GM23338 (cell line): Measurements from ENCODE around the gene TRAF7.

Experiments used
- EZH2 ChIP-seq: fragments of 200-600 bp; sonication (generic); IDR thresholded peaks from one replicate; pipeline ENCODE4 v1.8.0; 2017; ENCODE audit warnings: antibody characterized with exemption, mild to moderate bottlenecking, low read depth; ENCODE audit not compliant: unreplicated experiment
- JUNB ChIP-seq: IDR thresholded peaks from one replicate; pipeline ENCODE4 v1.6.1; 2016; ENCODE audit warnings: antibody characterized with exemption; ENCODE audit not compliant: unreplicated experiment
- POLR2AphosphoS5 ChIP-seq: IDR thresholded peaks from 2 replicates; pipeline ENCODE4 v1.6.1; 2016; ENCODE audit warnings: antibody characterized with exemption, low read depth
- ZNF331 ChIP-seq: fragments of 250-450 bp; sonication (Bioruptor Pico); IDR thresholded peaks from 2 replicates; pipeline ENCODE4 v1.5.0; 2020; ENCODE audit warnings: low read depth, mild to moderate bottlenecking, moderate library complexity
- TF ChIP-seq, protein P1 (sequence below): IDR thresholded peaks from one replicate; pipeline ENCODE4 v1.6.1; 2018; ENCODE audit warnings: antibody characterized with exemption; ENCODE audit not compliant: unreplicated experiment
- TF ChIP-seq, protein P2 (sequence below), 2 experiments: fragments of 200-600 bp in 1 of 2; sonication (generic) in 1 of 2; conservative IDR thresholded peaks; 2 replicates each; pipeline versions ENCODE4 v1.5.1 to v1.6.1; 2016 to 2017; ENCODE audit warnings: antibody characterized with exemption in 2 of 2, low read depth in 2 of 2, mild to moderate bottlenecking in 2 of 2, moderate library complexity in 1 of 2
- TF ChIP-seq, protein P3 (sequence below): IDR thresholded peaks from 2 replicates; pipeline ENCODE4 v1.6.1; 2016; ENCODE audit warnings: antibody characterized with exemption

DNA sequence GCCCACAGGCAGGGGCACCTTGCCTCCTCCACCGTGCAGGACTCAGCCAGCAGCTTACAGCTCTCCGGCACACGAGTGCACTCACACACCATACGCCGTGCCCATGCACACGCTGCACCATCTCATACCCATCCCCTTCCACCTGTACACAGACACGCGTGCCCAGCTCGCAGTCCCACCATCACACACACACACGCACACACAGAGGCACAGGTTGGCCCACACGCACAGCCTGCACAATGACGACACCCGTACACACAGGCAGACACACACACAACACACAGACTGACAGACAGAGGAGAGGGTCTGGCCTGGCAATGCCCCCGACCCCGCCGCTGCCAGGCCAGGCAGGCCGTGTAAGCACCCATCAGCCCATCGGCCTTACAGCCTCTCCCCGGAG is 28.8 kb downstream of the TRAF7 start:
- TF ChIP-seq, protein P1, sequence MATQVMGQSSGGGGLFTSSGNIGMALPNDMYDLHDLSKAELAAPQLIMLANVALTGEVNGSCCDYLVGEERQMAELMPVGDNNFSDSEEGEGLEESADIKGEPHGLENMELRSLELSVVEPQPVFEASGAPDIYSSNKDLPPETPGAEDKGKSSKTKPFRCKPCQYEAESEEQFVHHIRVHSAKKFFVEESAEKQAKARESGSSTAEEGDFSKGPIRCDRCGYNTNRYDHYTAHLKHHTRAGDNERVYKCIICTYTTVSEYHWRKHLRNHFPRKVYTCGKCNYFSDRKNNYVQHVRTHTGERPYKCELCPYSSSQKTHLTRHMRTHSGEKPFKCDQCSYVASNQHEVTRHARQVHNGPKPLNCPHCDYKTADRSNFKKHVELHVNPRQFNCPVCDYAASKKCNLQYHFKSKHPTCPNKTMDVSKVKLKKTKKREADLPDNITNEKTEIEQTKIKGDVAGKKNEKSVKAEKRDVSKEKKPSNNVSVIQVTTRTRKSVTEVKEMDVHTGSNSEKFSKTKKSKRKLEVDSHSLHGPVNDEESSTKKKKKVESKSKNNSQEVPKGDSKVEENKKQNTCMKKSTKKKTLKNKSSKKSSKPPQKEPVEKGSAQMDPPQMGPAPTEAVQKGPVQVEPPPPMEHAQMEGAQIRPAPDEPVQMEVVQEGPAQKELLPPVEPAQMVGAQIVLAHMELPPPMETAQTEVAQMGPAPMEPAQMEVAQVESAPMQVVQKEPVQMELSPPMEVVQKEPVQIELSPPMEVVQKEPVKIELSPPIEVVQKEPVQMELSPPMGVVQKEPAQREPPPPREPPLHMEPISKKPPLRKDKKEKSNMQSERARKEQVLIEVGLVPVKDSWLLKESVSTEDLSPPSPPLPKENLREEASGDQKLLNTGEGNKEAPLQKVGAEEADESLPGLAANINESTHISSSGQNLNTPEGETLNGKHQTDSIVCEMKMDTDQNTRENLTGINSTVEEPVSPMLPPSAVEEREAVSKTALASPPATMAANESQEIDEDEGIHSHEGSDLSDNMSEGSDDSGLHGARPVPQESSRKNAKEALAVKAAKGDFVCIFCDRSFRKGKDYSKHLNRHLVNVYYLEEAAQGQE: no peak
- TF ChIP-seq, protein P2, sequence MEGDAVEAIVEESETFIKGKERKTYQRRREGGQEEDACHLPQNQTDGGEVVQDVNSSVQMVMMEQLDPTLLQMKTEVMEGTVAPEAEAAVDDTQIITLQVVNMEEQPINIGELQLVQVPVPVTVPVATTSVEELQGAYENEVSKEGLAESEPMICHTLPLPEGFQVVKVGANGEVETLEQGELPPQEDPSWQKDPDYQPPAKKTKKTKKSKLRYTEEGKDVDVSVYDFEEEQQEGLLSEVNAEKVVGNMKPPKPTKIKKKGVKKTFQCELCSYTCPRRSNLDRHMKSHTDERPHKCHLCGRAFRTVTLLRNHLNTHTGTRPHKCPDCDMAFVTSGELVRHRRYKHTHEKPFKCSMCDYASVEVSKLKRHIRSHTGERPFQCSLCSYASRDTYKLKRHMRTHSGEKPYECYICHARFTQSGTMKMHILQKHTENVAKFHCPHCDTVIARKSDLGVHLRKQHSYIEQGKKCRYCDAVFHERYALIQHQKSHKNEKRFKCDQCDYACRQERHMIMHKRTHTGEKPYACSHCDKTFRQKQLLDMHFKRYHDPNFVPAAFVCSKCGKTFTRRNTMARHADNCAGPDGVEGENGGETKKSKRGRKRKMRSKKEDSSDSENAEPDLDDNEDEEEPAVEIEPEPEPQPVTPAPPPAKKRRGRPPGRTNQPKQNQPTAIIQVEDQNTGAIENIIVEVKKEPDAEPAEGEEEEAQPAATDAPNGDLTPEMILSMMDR (conservative IDR thresholded peaks at IDR 0.05; ENCODE audit: low read depth in 2 of 2): no peak
- TF ChIP-seq, protein P3, sequence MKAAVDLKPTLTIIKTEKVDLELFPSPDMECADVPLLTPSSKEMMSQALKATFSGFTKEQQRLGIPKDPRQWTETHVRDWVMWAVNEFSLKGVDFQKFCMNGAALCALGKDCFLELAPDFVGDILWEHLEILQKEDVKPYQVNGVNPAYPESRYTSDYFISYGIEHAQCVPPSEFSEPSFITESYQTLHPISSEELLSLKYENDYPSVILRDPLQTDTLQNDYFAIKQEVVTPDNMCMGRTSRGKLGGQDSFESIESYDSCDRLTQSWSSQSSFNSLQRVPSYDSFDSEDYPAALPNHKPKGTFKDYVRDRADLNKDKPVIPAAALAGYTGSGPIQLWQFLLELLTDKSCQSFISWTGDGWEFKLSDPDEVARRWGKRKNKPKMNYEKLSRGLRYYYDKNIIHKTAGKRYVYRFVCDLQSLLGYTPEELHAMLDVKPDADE: no peak
- TF ChIP-seq JUNB: no peak
- TF ChIP-seq EZH2: no peak
- TF ChIP-seq POLR2AphosphoS5: no peak
- no peak for TF ChIP-seq ZNF331 (CRISPR knock-in tag)
